SU-DHL-6 (cell line): ENCODE data around the gene SNAPC2.

ENCODE experiments used
- H2AFZ ChIP-seq: fragments of 200-600 bp; sonication (generic); 2 replicates; pipeline ENCODE4 v1.6.1; 2014; ENCODE audit warnings: low read depth, mild to moderate bottlenecking, moderate library complexity, mixed read lengths, antibody characterized with exemption, low read length; ENCODE audit not compliant: severe bottlenecking
- H3F3A ChIP-seq: fragments of 200-600 bp; shearing (Covaris generic); 2 replicates; pipeline ENCODE4 v1.6.0; 2016; ENCODE audit warnings: antibody characterized with exemption, mild to moderate bottlenecking; ENCODE audit not compliant: insufficient read depth
- H3K27ac ChIP-seq: fragments of 200-600 bp; sonication (generic); 2 replicates; pipeline ENCODE4 v1.5.1; 2016; ENCODE audit warnings: low read depth, mild to moderate bottlenecking, low read length, moderate library complexity, mixed read lengths
- H3K27me3 ChIP-seq: fragments of 200-600 bp; sonication (generic), shearing (Covaris generic); 2 replicates; pipeline ENCODE4 v1.6.0; 2014; ENCODE audit warnings: mild to moderate bottlenecking, low read length
- H3K36me3 ChIP-seq: fragments of 200-600 bp; sonication (generic); 2 replicates; pipeline ENCODE4 v1.6.1; 2014; ENCODE audit warnings: mild to moderate bottlenecking, low read length, mixed read lengths
- H3K4me2 ChIP-seq: fragments of 300-600, 200-600 bp; shearing (Covaris generic), sonication (generic); 2 replicates; pipeline ENCODE4 v1.6.0; 2014; ENCODE audit warnings: low read length, low read depth, mild to moderate bottlenecking; ENCODE audit not compliant: poor library complexity, severe bottlenecking
- H3K4me3 ChIP-seq: fragments of 200-600 bp; sonication (generic); 2 replicates; pipeline ENCODE4 v1.5.1; 2014; ENCODE audit warnings: antibody characterized with exemption, low read length, mild to moderate bottlenecking, mixed read lengths; ENCODE audit not compliant: insufficient read depth, poor library complexity, severe bottlenecking
- H3K79me2 ChIP-seq: fragments of 200-600 bp; sonication (generic); 2 replicates; pipeline ENCODE4 v1.6.1; 2014; ENCODE audit warnings: mild to moderate bottlenecking, low read length, moderate library complexity; ENCODE audit not compliant: insufficient read depth
- H3K9ac ChIP-seq: fragments of 200-600 bp; sonication (generic); 2 replicates; pipeline ENCODE4 v1.7.0; 2014; ENCODE audit warnings: mild to moderate bottlenecking, low read length
- H3K9me2 ChIP-seq: fragments of 200-600 bp; sonication (generic); replicated peaks from 2 replicates; pipeline ENCODE4 v1.6.1; 2014; ENCODE audit warnings: low read length; ENCODE audit not compliant: insufficient read depth
- H3K9me3 ChIP-seq: fragments of 200-600 bp; sonication (generic); 2 replicates; pipeline ENCODE4 v1.6.1; 2014; ENCODE audit warnings: low read length, mixed read lengths; ENCODE audit not compliant: insufficient read depth
- H4K20me1 ChIP-seq: fragments of 200-600 bp; sonication (generic); 2 replicates; pipeline ENCODE4 v1.6.1; 2014; ENCODE audit warnings: low read depth, mild to moderate bottlenecking, antibody characterized with exemption, low read length, moderate library complexity, mixed read lengths
- EZH2phosphoT487 ChIP-seq: fragments of 200-600 bp; sonication (generic), shearing (Covaris generic); conservative IDR thresholded peaks from 2 replicates; pipeline ENCODE4 v1.6.1; 2018; ENCODE audit warnings: mild to moderate bottlenecking, antibody characterized with exemption, low read length, moderate library complexity, mixed read lengths
- TF ChIP-seq, protein P1 (sequence below): fragments of 200-600 bp; sonication (generic); IDR thresholded peaks from one replicate; pipeline ENCODE4 v1.5.1; 2017; ENCODE audit warnings: antibody characterized with exemption, mild to moderate bottlenecking, low read length, moderate library complexity; ENCODE audit not compliant: insufficient read depth, poor library complexity, severe bottlenecking

Gene SNAPC2

DNA sequence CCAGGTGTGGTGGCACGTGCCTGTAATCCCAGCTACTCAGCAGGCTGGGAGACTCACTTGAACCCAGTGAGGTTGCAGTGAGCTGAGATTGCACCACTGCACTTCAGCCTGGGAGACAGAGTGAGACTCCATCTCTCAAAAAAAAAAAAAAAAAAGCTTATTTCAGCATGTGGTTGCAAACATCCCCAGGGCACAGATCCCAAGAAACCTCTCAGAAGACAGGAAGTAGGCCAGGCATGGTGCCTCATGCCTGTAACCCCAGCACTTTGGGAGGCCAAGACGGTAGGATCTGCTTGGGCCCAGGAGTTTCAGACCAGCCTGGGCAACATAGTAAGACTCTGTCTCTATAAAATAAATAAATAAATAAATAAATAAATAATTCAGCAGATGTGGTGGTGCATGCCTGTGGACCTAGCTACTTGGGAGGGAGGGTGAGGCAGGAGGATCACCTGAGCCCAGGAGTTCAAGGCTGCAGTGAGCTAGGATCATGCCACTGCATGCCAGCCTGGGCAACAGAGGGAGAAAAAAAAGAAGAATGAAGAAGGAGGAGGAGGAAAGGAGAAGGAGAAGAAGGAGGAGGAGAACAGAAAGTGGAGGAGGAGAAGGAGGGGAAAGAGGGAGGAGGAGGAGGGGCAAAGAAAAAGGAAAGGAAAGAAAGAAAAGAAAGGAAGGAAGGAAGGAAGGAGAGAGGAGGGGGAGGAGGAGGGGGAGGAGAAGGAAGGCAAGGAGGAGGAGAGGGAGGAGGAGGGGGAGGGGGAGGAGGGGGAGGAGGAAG lies 36.2 kb upstream of the SNAPC2 start:
- H3K9ac ChIP-seq = no peak overlapping the region
- no peaks in the 10 kb centered on the region for H4K20me1 ChIP-seq
- H3F3A ChIP-seq = no peaks in the 10 kb centered on the region
- no peaks in the 10 kb centered on the region for H3K79me2 ChIP-seq
- TF ChIP-seq, protein P1, sequence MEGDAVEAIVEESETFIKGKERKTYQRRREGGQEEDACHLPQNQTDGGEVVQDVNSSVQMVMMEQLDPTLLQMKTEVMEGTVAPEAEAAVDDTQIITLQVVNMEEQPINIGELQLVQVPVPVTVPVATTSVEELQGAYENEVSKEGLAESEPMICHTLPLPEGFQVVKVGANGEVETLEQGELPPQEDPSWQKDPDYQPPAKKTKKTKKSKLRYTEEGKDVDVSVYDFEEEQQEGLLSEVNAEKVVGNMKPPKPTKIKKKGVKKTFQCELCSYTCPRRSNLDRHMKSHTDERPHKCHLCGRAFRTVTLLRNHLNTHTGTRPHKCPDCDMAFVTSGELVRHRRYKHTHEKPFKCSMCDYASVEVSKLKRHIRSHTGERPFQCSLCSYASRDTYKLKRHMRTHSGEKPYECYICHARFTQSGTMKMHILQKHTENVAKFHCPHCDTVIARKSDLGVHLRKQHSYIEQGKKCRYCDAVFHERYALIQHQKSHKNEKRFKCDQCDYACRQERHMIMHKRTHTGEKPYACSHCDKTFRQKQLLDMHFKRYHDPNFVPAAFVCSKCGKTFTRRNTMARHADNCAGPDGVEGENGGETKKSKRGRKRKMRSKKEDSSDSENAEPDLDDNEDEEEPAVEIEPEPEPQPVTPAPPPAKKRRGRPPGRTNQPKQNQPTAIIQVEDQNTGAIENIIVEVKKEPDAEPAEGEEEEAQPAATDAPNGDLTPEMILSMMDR = no peak
- no peak for TF ChIP-seq EZH2phosphoT487
- H3K36me3 ChIP-seq = no peaks in the 10 kb centered on the region
- H3K4me2 ChIP-seq = no peak overlapping the region
- no peak overlapping the region for H3K27ac ChIP-seq
- no peak overlapping the region for H2AFZ ChIP-seq
- no peaks in the 10 kb centered on the region for H3K27me3 ChIP-seq
- H3K4me3 ChIP-seq = no peak overlapping the region
- H3K9me2 ChIP-seq = no peaks in the 10 kb centered on the region
- no peaks in the 10 kb centered on the region for H3K9me3 ChIP-seq

GRCh38 chr19:7885818-7886217 lies 34.3 kb upstream of the SNAPC2 start:
- Histone ChIP-seq H3K79me2 (no peaks in the 10 kb centered on the region), H3K9me2 (no peaks in the 10 kb centered on the region), H3K4me3 (no peak overlapping the region), H2AFZ (no peak overlapping the region), H3F3A (no peaks in the 10 kb centered on the region), H3K27me3 (no peaks in the 10 kb centered on the region), H3K9ac (no peak overlapping the region), H3K4me2 (no peak overlapping the region), H4K20me1 (no peaks in the 10 kb centered on the region), H3K27ac (no peak overlapping the region), H3K36me3 (no peaks in the 10 kb centered on the region), H3K9me3 (no peaks in the 10 kb centered on the region)
- no peak for TF ChIP-seq EZH2phosphoT487

DNA sequence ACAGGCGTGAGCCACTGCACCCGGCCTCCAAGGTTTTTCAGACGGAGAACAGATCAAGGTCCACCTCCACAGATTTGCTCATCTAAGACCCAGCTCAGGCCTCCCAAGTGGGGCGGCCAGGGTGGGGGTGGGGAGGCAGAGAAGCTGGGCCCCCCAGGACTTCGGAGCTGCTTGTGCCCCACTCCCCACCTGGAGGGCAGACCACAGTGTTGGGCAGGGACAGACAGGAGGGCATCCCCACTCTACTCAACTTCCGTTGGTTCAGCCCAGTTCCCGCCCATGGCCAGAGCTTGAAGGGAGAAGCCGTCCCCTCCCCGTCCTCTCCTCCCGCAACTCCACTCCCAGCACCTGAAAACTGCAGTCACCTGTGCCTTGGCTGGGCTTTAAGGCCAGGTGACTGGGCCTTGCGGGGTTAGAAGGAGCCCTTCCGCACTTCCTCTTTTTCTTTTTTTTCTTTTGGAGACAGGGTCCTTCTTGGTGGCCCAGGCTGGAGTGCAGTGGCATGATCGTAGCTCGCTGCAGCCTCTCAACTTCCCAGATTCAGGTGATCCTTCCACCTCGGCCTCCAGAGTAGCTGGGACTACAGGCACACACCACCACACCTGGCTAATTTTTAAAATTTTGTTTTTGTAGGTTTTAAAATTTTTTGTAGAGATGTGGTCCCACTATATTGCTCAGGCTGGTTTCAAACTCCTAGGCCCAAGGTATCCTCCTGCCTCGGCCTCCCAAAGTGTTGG lies 32.6 kb upstream of the SNAPC2 start:
- Histone ChIP-seq H3K27me3 (no peaks in the 10 kb centered on the region), H3K9me3 (no peaks in the 10 kb centered on the region), H3K4me3 (no peak overlapping the region), H4K20me1 (no peaks in the 10 kb centered on the region), H3K27ac (no peak overlapping the region), H3K79me2 (no peaks in the 10 kb centered on the region), H2AFZ (no peak overlapping the region), H3F3A (no peaks in the 10 kb centered on the region), H3K4me2 (no peak overlapping the region), H3K9me2 (no peaks in the 10 kb centered on the region), H3K9ac (no peak overlapping the region), H3K36me3 (no peaks in the 10 kb centered on the region)
- TF ChIP-seq, protein P1 = no peak
- no peak for TF ChIP-seq EZH2phosphoT487
